CD4-positive, alpha-beta memory T cell (primary cell): ENCODE results near the gene DUSP2. TPM values are rescaled to one million over a fixed set of nuclear protein-coding genes. Genes with fewer than 3 reads are reported as not detected.

Experiments
- CTCF ChIA-PET: fragments of 350-600 bp; sonication (Branson Sonifier 250); formaldehyde crosslinking; loops from one replicate; lab custom pipeline; 2021; ENCODE audit warnings: inconsistent platforms; ENCODE audit not compliant: partially characterized antibody; lab: Charles Lee
- POLR2A ChIA-PET: fragments of 350-600 bp; sonication (Branson Sonifier 250); formaldehyde crosslinking; loops from one replicate; lab custom pipeline; 2021; ENCODE audit not compliant: partially characterized antibody; lab: Charles Lee
- DNase-seq, 5 donors: peaks; one replicate each; pipeline versions ENCODE4 v3.0.0 to v3.0.0-alpha.2; 2020 to 2022; ENCODE audit warnings: mixed read lengths in 1 of 5
- H3K27ac ChIP-seq: one replicate; pipeline ENCODE4 v1.7.0; 2013; ENCODE audit warnings: low read depth, low read length
- H3K27me3 ChIP-seq: 2 replicates; pipeline ENCODE4 v1.7.0; 2013; ENCODE audit warnings: mild to moderate bottlenecking, low read length, moderate library complexity; ENCODE audit not compliant: insufficient read depth
- H3K36me3 ChIP-seq: 2 replicates; pipeline ENCODE4 v1.7.0; 2013; ENCODE audit warnings: mild to moderate bottlenecking, low read length, moderate library complexity; ENCODE audit not compliant: insufficient read depth
- H3K4me1 ChIP-seq: 2 replicates; pipeline ENCODE4 v1.7.0; 2013; ENCODE audit warnings: mild to moderate bottlenecking, low read length, moderate library complexity; ENCODE audit not compliant: insufficient read depth
- H3K4me3 ChIP-seq, 2 donors: one replicate each; pipeline ENCODE4 v1.7.0; 2013; ENCODE audit warnings: low read length in 2 of 2, mild to moderate bottlenecking in 1 of 2
- H3K9me3 ChIP-seq, 2 donors: one replicate each; pipeline ENCODE4 v1.7.0; 2013; ENCODE audit warnings: low read length in 2 of 2, control low read depth in 1 of 2; ENCODE audit not compliant: control insufficient read depth in 1 of 2
- H3K27ac Mint-ChIP-seq, 7 donors: one replicate each; pipeline ENCODE4 v1.8.0; 2020 to 2021; ENCODE audit warnings: mixed read lengths in 7 of 7, mild to moderate bottlenecking in 6 of 7, inconsistent platforms in 3 of 7, moderate library complexity in 3 of 7
- H3K27me3 Mint-ChIP-seq, 2 donors: one replicate each; pipeline ENCODE4 v1.8.0; 2020 to 2021; ENCODE audit warnings: mixed read lengths in 2 of 2
- H3K36me3 Mint-ChIP-seq, 2 donors: one replicate each; pipeline ENCODE4 v1.8.0; 2020 to 2021; ENCODE audit warnings: mixed read lengths in 2 of 2, inconsistent platforms in 1 of 2, mild to moderate bottlenecking in 1 of 2
- H3K4me1 Mint-ChIP-seq, 4 donors: one replicate each; pipeline ENCODE4 v1.8.0; 2020 to 2021; ENCODE audit warnings: mixed read lengths in 4 of 4, mild to moderate bottlenecking in 1 of 4
- H3K4me3 Mint-ChIP-seq, 8 donors: one replicate each; pipeline ENCODE4 v1.8.0; 2020 to 2021; ENCODE audit warnings: mixed read lengths in 8 of 8, mild to moderate bottlenecking in 7 of 8, moderate library complexity in 6 of 8, inconsistent platforms in 3 of 8
- H3K9me3 Mint-ChIP-seq, 8 donors: one replicate each; pipeline ENCODE4 v1.8.0; 2020 to 2021; ENCODE audit warnings: mixed read lengths in 8 of 8, mild to moderate bottlenecking in 5 of 8, inconsistent platforms in 3 of 8, moderate library complexity in 1 of 8
- intact Hi-C: fragments of 100-400 bp; cut with micrococcal nuclease; formaldehyde crosslinking; loops from one replicate; pipeline ENCODE4 v1.15.1; 2023
- polyA plus RNA-seq, 2 donors: library from polyadenylated mRNA; unstranded; fragments of 300-500 nt; fragmentation: Illumina TruSeq; gene quantifications; one replicate each; pipeline ENCODE4 v1.2.3, GENCODE V29; 2021
- total RNA-seq, 2 experiments: library from RNA; stranded (reverse); gene quantifications; one replicate each; pipeline ENCODE4 v1.2.3, GENCODE V29; 2021

Gene DUSP2
- total and polyA plus RNA-seq, 4 experiments from 2014 or later = 33.4 to 303 (median 41.4) TPM

- no peaks in the 10 kb centered on the region for H3K27me3 Mint-ChIP-seq
- H3K4me3 Mint-ChIP-seq = no peak overlapping the region
- peak overlapping the region in 1 of 7 donors; percentile 8 for H3K27ac Mint-ChIP-seq
- Histone ChIP-seq H3K27me3 (no peaks in the 10 kb centered on the region), H3K27ac (no peak overlapping the region), H3K4me3 (no peak overlapping the region), H3K36me3 (no peaks in the 10 kb centered on the region), H3K4me1 (peaks cover 43% of the 10 kb centered on the region), H3K9me3 (no peaks in the 10 kb centered on the region)
- CTCF ChIA-PET = interaction anchor here (1.7 to 6.4 kb wide), 2 partner anchors 14 to 20 kb away, joined by 4 to 43 read pairs; partner anchors contain the start of gene ASTL
- no peak for DNase-seq
- no peaks in the 10 kb centered on the region for H3K36me3 Mint-ChIP-seq
- intact Hi-C loops = no loop called here
- POLR2A ChIA-PET = no interaction called here
- no peaks in the 10 kb centered on the region for H3K9me3 Mint-ChIP-seq
- peaks cover 26 to 69% (median 50%) of the 10 kb centered on the region in 4 donors for H3K4me1 Mint-ChIP-seq
Measured at GRCh38 chr2:96153991-96154431, 8.8 kb upstream of the DUSP2 start.

- Mint-ChIP-seq H3K36me3 (peaks cover 0 to 3% of the 10 kb centered on the region in 2 donors), H3K27me3 (no peaks in the 10 kb centered on the region), H3K4me3 (no peak overlapping the region), H3K27ac (peak overlapping the region in 6 of 7 donors; percentile 8 to 75 (median 66)), H3K9me3 (no peaks in the 10 kb centered on the region), H3K4me1 (peaks cover 29 to 69% (median 50%) of the 10 kb centered on the region in 4 donors)
- H3K9me3 ChIP-seq = no peaks in the 10 kb centered on the region
- ChIA-PET CTCF (interaction anchor here (1.7 to 6.4 kb wide), 2 partner anchors 14 to 21 kb away, joined by 4 to 43 read pairs; partner anchors contain the start of gene ASTL), POLR2A (no interaction called here)
- H3K4me1 ChIP-seq = peaks cover 42% of the 10 kb centered on the region
- no peak overlapping the region for H3K4me3 ChIP-seq
- H3K27me3 ChIP-seq = no peaks in the 10 kb centered on the region
- no peaks in the 10 kb centered on the region for H3K36me3 ChIP-seq
- intact Hi-C loops = no loop called here
- H3K27ac ChIP-seq = no peak overlapping the region
- no peak for DNase-seq
Measured at GRCh38 chr2:96153291-96153713, 8.1 kb upstream of the DUSP2 start.

- Mint-ChIP-seq H3K4me1 (peaks cover 27 to 69% (median 51%) of the 10 kb centered on the region in 4 donors), H3K27ac (peak overlapping the region in 5 of 7 donors; percentile 22 to 100 (median 75)), H3K9me3 (no peaks in the 10 kb centered on the region), H3K36me3 (peaks cover 0 to 3% of the 10 kb centered on the region in 2 donors), H3K27me3 (no peaks in the 10 kb centered on the region), H3K4me3 (no peak overlapping the region)
- Histone ChIP-seq H3K4me3 (no peak overlapping the region), H3K4me1 (peaks cover 42% of the 10 kb centered on the region), H3K27me3 (no peaks in the 10 kb centered on the region), H3K36me3 (no peaks in the 10 kb centered on the region), H3K9me3 (no peaks in the 10 kb centered on the region), H3K27ac (no peak overlapping the region)
- ChIA-PET POLR2A (interaction anchor here (12.4 kb wide), 1 partner anchor 9 kb away, joined by 285 read pairs; no protein-coding TSS in a partner anchor), CTCF (interaction anchor here (3.0 to 6.4 kb wide), 2 partner anchors 13 to 22 kb away, joined by 26 to 43 read pairs; partner anchors contain the start of gene ASTL)
- DNase-seq = no peak
- intact Hi-C loops = no loop called here
Measured at GRCh38 chr2:96152304-96153161, 7.3 kb upstream of the DUSP2 start.

- Histone ChIP-seq H3K4me3 (no peak overlapping the region), H3K36me3 (no peaks in the 10 kb centered on the region), H3K4me1 (peaks cover 42% of the 10 kb centered on the region), H3K9me3 (no peaks in the 10 kb centered on the region), H3K27ac (no peak overlapping the region), H3K27me3 (no peaks in the 10 kb centered on the region)
- intact Hi-C loops = no loop called here
- peak overlapping the region; percentile 41 to 100 (median 80) for H3K27ac Mint-ChIP-seq
- peaks cover 28 to 69% (median 50%) of the 10 kb centered on the region in 4 donors for H3K4me1 Mint-ChIP-seq
- ChIA-PET POLR2A (interaction anchor here (12.4 kb wide), 1 partner anchor 9 kb away, joined by 285 read pairs; no protein-coding TSS in a partner anchor), CTCF (interaction anchor here (1.4 to 6.4 kb wide), 3 partner anchors 12 to 159 kb away, joined by 3 to 43 read pairs (median 26); partner anchors contain the start of gene ASTL)
- DNase-seq = peak in 1 of 5 donors; percentile 16
- no peak overlapping the region for H3K4me3 Mint-ChIP-seq
- peaks cover 0 to 3% of the 10 kb centered on the region in 2 donors for H3K36me3 Mint-ChIP-seq
- H3K27me3 Mint-ChIP-seq = no peaks in the 10 kb centered on the region
- H3K9me3 Mint-ChIP-seq = no peaks in the 10 kb centered on the region
Measured at GRCh38 chr2:96151595-96152303, 6.5 kb upstream of the DUSP2 start.

- H3K36me3 ChIP-seq = no peaks in the 10 kb centered on the region
- peaks cover 27 to 68% (median 51%) of the 10 kb centered on the region in 4 donors for H3K4me1 Mint-ChIP-seq
- no peaks in the 10 kb centered on the region for H3K27me3 Mint-ChIP-seq
- H3K4me3 ChIP-seq = no peak overlapping the region
- no peaks in the 10 kb centered on the region for H3K27me3 ChIP-seq
- peaks cover 42% of the 10 kb centered on the region for H3K4me1 ChIP-seq
- peaks cover 0 to 9% of the 10 kb centered on the region in 2 donors for H3K36me3 Mint-ChIP-seq
- peak overlapping the region; percentile 64 to 100 (median 98) for H3K27ac Mint-ChIP-seq
- peaks cover 0 to 1% (median 0%) of the 10 kb centered on the region in 8 donors for H3K9me3 Mint-ChIP-seq
- ChIA-PET CTCF (interaction anchor here (1.4 to 6.4 kb wide), 3 partner anchors 11 to 159 kb away, joined by 3 to 43 read pairs (median 26); partner anchors contain the start of gene ASTL), POLR2A (interaction anchor here (12.4 kb wide), 1 partner anchor 10 kb away, joined by 285 read pairs; no protein-coding TSS in a partner anchor)
- H3K9me3 ChIP-seq = no peaks in the 10 kb centered on the region
- intact Hi-C loops = no loop called here
- no peak for DNase-seq
- no peak overlapping the region for H3K4me3 Mint-ChIP-seq
- no peak overlapping the region for H3K27ac ChIP-seq
Measured at GRCh38 chr2:96150791-96151594, 5.8 kb upstream of the DUSP2 start.

GRCh38 chr2:96150007-96150640 is 4.9 kb upstream of the DUSP2 start:
- Mint-ChIP-seq H3K9me3 (peaks cover 0 to 1% (median 0%) of the 10 kb centered on the region in 8 donors), H3K4me1 (peaks cover 29 to 67% (median 51%) of the 10 kb centered on the region in 4 donors), H3K27me3 (no peaks in the 10 kb centered on the region), H3K4me3 (no peak overlapping the region), H3K36me3 (peaks cover 0 to 15% of the 10 kb centered on the region in 2 donors), H3K27ac (peak overlapping the region; percentile 64 to 100 (median 99))
- no peak for DNase-seq
- no peak overlapping the region for H3K4me3 ChIP-seq
- ChIA-PET CTCF (interaction anchor here (1.4 to 6.4 kb wide), 3 partner anchors 10 to 158 kb away, joined by 3 to 43 read pairs (median 26); partner anchors contain the start of gene ASTL), POLR2A (interaction anchor here (12.4 kb wide), 1 partner anchor 11 kb away, joined by 285 read pairs; no protein-coding TSS in a partner anchor)
- no peaks in the 10 kb centered on the region for H3K27me3 ChIP-seq
- no peaks in the 10 kb centered on the region for H3K9me3 ChIP-seq
- H3K27ac ChIP-seq = no peak overlapping the region
- intact Hi-C loops = no loop called here
- no peaks in the 10 kb centered on the region for H3K36me3 ChIP-seq
- H3K4me1 ChIP-seq = peaks cover 47% of the 10 kb centered on the region
